HG02970 (cell line): ENCODE data around the gene CEP104.
A peak's percentile ranks its signal among the peaks of the same experiment; 100 is the strongest.
"Not testable (repeated sequence)": the region's sequence is repeated elsewhere in the genome, so short reads cannot be mapped to it uniquely, and the experiment has no call there.

Experiments used
- ATAC-seq: cut with Tn5 transposase; IDR thresholded peaks from one replicate; pipeline ENCODE4 v1.9.1; 2021; ENCODE audit warnings: mild to moderate bottlenecking, moderate library complexity, moderate number of reproducible peaks; ENCODE audit not compliant: unreplicated experiment, low FRiP score

CEP104 gene

GRCh38 chr1:3803905-3804626, 52.9 kb downstream of the CEP104 start:
- no peak for ATAC-seq

- ATAC-seq = not testable (repeated sequence)
These were observed 56.2 kb downstream of the CEP104 start for GRCh38 chr1:3800795-3801194.

GRCh38 chr1:3799976-3800685, 56.9 kb downstream of the CEP104 start:
- ATAC-seq = no peak

GRCh38 chr1:3796215-3797061, 60.6 kb downstream of the CEP104 start, which contains the start of gene LRRC47:
TSS of gene LRRC47 (minus strand) at chr1:3796498. CDS start at chr1:3796476, 22 bp downstream.
- ATAC-seq = peak; percentile 95

- ATAC-seq = peak; percentile 12
These were observed 61.4 kb downstream of the CEP104 start for GRCh38 chr1:3795453-3796214.

- no peak for ATAC-seq
These were observed 66.1 kb downstream of the CEP104 start for GRCh38 chr1:3790952-3791351.

- ATAC-seq = no peak
These were observed 66.5 kb downstream of the CEP104 start for GRCh38 chr1:3790500-3790923.

- ATAC-seq = no peak
These were observed 67.3 kb downstream of the CEP104 start for GRCh38 chr1:3789421-3790300.

GRCh38 chr1:3788756-3789420, 68.1 kb downstream of the CEP104 start:
- ATAC-seq = no peak

- no peak for ATAC-seq
These were observed 69.0 kb downstream of the CEP104 start for GRCh38 chr1:3787745-3788605.

- no peak for ATAC-seq
These were observed 69.7 kb downstream of the CEP104 start for GRCh38 chr1:3787349-3787715.

- ATAC-seq = no peak
These were observed 70.3 kb downstream of the CEP104 start for GRCh38 chr1:3786468-3787348.

GRCh38 chr1:3785456-3786157, 71.4 kb downstream of the CEP104 start:
- ATAC-seq = no peak

- no peak for ATAC-seq
These were observed 72.0 kb downstream of the CEP104 start for GRCh38 chr1:3785045-3785444.

- ATAC-seq = no peak
These were observed 73.1 kb downstream of the CEP104 start for GRCh38 chr1:3783651-3784474.
